ENCODE data around the gene OR4D9.

Gene OR4D9

GRCh38 chr11:59551659-59552521 lies 40.6 kb downstream of the OR4D9 start:
- Histone ChIP-seq H3K9ac (ENCODE audit: low read length) (peak overlapping the region; percentile 53), H3K79me2 (ENCODE audit: control insufficient read depth, insufficient read depth, low read length) (no peaks in the 10 kb centered on the region), H2AK5ac (ENCODE audit: low read length) (no peak overlapping the region), H3K56ac (ENCODE audit: low read length) (peak overlapping the region; percentile 47), H3K23ac (ENCODE audit: low read length) (no peak overlapping the region), H4K5ac (ENCODE audit: low read length) (no peak overlapping the region), H3K27me3 (ENCODE audit: insufficient read depth, low read length, poor library complexity) (no peaks in the 10 kb centered on the region), H3K27ac (ENCODE audit: low read depth, low read length) (no peak overlapping the region), H3K79me1 (ENCODE audit: low read length) (no peaks in the 10 kb centered on the region), H3K4ac (ENCODE audit: low read depth, low read length) (no peak overlapping the region), H3K36me3 (ENCODE audit: control insufficient read depth, insufficient read depth, low read length) (no peaks in the 10 kb centered on the region), H3K4me3 (ENCODE audit: low read length) (peak overlapping the region; percentile 17), H3K4me2 (ENCODE audit: low read length) (peak overlapping the region; percentile 52), H4K8ac (ENCODE audit: low read depth, low read length) (no peak overlapping the region), H3K4me1 (ENCODE audit: control insufficient read depth, low read depth, low read length) (no peaks in the 10 kb centered on the region), H2BK5ac (ENCODE audit: low read length) (no peak overlapping the region), H3K18ac (ENCODE audit: low read length) (no peak overlapping the region), H2BK120ac (ENCODE audit: low read depth, low read length) (no peak overlapping the region), H2BK15ac (replicated peaks; ENCODE audit: low read depth) (no peak overlapping the region)
- no CpG with 5 or more reads among the region's 30 CpGs for WGBS (ENCODE audit: extremely low coverage, insufficient coverage, low lambda C conversion rate)
- DNase-seq = peak; percentile 89

GRCh38 chr11:59552844-59553243 lies 41.5 kb downstream of the OR4D9 start:
- H3K56ac ChIP-seq (ENCODE audit: low read length) = no peak overlapping the region
- H2AK5ac ChIP-seq (ENCODE audit: low read length) = no peak overlapping the region
- H3K23ac ChIP-seq (ENCODE audit: low read length) = no peak overlapping the region
- no peak overlapping the region for H3K4me2 ChIP-seq (ENCODE audit: low read length)
- no peak overlapping the region for H2BK5ac ChIP-seq (ENCODE audit: low read length)
- no peak for DNase-seq
- WGBS (ENCODE audit: extremely low coverage, insufficient coverage, low lambda C conversion rate) = no CpG with 5 or more reads among the region's 2 CpGs
- H4K8ac ChIP-seq (ENCODE audit: low read depth, low read length) = no peak overlapping the region
- H3K4me1 ChIP-seq (ENCODE audit: control insufficient read depth, low read depth, low read length) = no peaks in the 10 kb centered on the region
- H3K79me2 ChIP-seq (ENCODE audit: control insufficient read depth, insufficient read depth, low read length) = no peaks in the 10 kb centered on the region
- no peak overlapping the region for H3K27ac ChIP-seq (ENCODE audit: low read depth, low read length)
- H4K5ac ChIP-seq (ENCODE audit: low read length) = no peak overlapping the region
- no peak overlapping the region for H3K9ac ChIP-seq (ENCODE audit: low read length)
- H3K79me1 ChIP-seq (ENCODE audit: low read length) = no peaks in the 10 kb centered on the region
- H3K27me3 ChIP-seq (ENCODE audit: insufficient read depth, low read length, poor library complexity) = no peaks in the 10 kb centered on the region
- no peak overlapping the region for H2BK120ac ChIP-seq (ENCODE audit: low read depth, low read length)
- H2BK15ac ChIP-seq (replicated peaks; ENCODE audit: low read depth) = no peak overlapping the region
- no peak overlapping the region for H3K18ac ChIP-seq (ENCODE audit: low read length)
- no peak overlapping the region for H3K4ac ChIP-seq (ENCODE audit: low read depth, low read length)
- no peak overlapping the region for H3K4me3 ChIP-seq (ENCODE audit: low read length)
- H3K36me3 ChIP-seq (ENCODE audit: control insufficient read depth, insufficient read depth, low read length) = no peaks in the 10 kb centered on the region

- H3K27me3 ChIP-seq (ENCODE audit: insufficient read depth, low read length, poor library complexity) = no peaks in the 10 kb centered on the region
Observed at GRCh38 chr11:59553323-59553722, 42.0 kb downstream of the OR4D9 start.

GRCh38 chr11:59555601-59556114 lies 44.3 kb downstream of the OR4D9 start:
- no peak overlapping the region for H3K18ac ChIP-seq (ENCODE audit: low read length)
- H2AK5ac ChIP-seq (ENCODE audit: low read length) = no peak overlapping the region
- no peaks in the 10 kb centered on the region for H3K36me3 ChIP-seq (ENCODE audit: control insufficient read depth, insufficient read depth, low read length)
- H2BK5ac ChIP-seq (ENCODE audit: low read length) = no peak overlapping the region
- H4K8ac ChIP-seq (ENCODE audit: low read depth, low read length) = no peak overlapping the region
- H3K4ac ChIP-seq (ENCODE audit: low read depth, low read length) = no peak overlapping the region
- H3K9ac ChIP-seq (ENCODE audit: low read length) = peak overlapping the region; percentile 71
- WGBS (ENCODE audit: extremely low coverage, insufficient coverage, low lambda C conversion rate) = no CpG with 5 or more reads among the region's 17 CpGs
- peak overlapping the region; percentile 82 for H3K56ac ChIP-seq (ENCODE audit: low read length)
- H4K5ac ChIP-seq (ENCODE audit: low read length) = no peak overlapping the region
- no peak overlapping the region for H3K23ac ChIP-seq (ENCODE audit: low read length)
- peak overlapping the region; percentile 88 for H3K4me3 ChIP-seq (ENCODE audit: low read length)
- no peak overlapping the region for H3K27ac ChIP-seq (ENCODE audit: low read depth, low read length)
- no peaks in the 10 kb centered on the region for H3K79me1 ChIP-seq (ENCODE audit: low read length)
- H3K27me3 ChIP-seq (ENCODE audit: insufficient read depth, low read length, poor library complexity) = no peaks in the 10 kb centered on the region
- H2BK120ac ChIP-seq (ENCODE audit: low read depth, low read length) = no peak overlapping the region
- H3K79me2 ChIP-seq (ENCODE audit: control insufficient read depth, insufficient read depth, low read length) = no peaks in the 10 kb centered on the region
- peaks cover 1% of the 10 kb centered on the region for H3K4me1 ChIP-seq (ENCODE audit: control insufficient read depth, low read depth, low read length)
- peak overlapping the region; percentile 78 for H3K4me2 ChIP-seq (ENCODE audit: low read length)
- DNase-seq = no peak
- H2BK15ac ChIP-seq (replicated peaks; ENCODE audit: low read depth) = no peak overlapping the region

More at GRCh38 chr11:59553323-59553722, 42.0 kb downstream of the OR4D9 start:
- Histone ChIP-seq H4K8ac (ENCODE audit: low read depth, low read length) (no peak overlapping the region), H3K27ac (ENCODE audit: low read depth, low read length) (no peak overlapping the region), H3K4me3 (ENCODE audit: low read length) (no peak overlapping the region), H2AK5ac (ENCODE audit: low read length) (no peak overlapping the region), H3K9ac (ENCODE audit: low read length) (no peak overlapping the region), H4K5ac (ENCODE audit: low read length) (no peak overlapping the region), H3K23ac (ENCODE audit: low read length) (no peak overlapping the region), H3K79me2 (ENCODE audit: control insufficient read depth, insufficient read depth, low read length) (no peaks in the 10 kb centered on the region), H2BK5ac (ENCODE audit: low read length) (no peak overlapping the region), H3K4me1 (ENCODE audit: control insufficient read depth, low read depth, low read length) (no peaks in the 10 kb centered on the region), H3K4me2 (ENCODE audit: low read length) (no peak overlapping the region), H3K4ac (ENCODE audit: low read depth, low read length) (no peak overlapping the region), H3K36me3 (ENCODE audit: control insufficient read depth, insufficient read depth, low read length) (no peaks in the 10 kb centered on the region), H3K56ac (ENCODE audit: low read length) (no peak overlapping the region), H2BK120ac (ENCODE audit: low read depth, low read length) (no peak overlapping the region), H3K79me1 (ENCODE audit: low read length) (no peaks in the 10 kb centered on the region), H3K18ac (ENCODE audit: low read length) (no peak overlapping the region), H2BK15ac (replicated peaks; ENCODE audit: low read depth) (no peak overlapping the region)
- no CpG with 5 or more reads among the region's 21 CpGs for WGBS (ENCODE audit: extremely low coverage, insufficient coverage, low lambda C conversion rate)
- DNase-seq = no peak

GRCh38 chr11:59556115-59556916 lies 45.0 kb downstream of the OR4D9 start:
- H3K27ac ChIP-seq (ENCODE audit: low read depth, low read length) = no peak overlapping the region
- no peaks in the 10 kb centered on the region for H3K79me1 ChIP-seq (ENCODE audit: low read length)
- no peak overlapping the region for H2BK120ac ChIP-seq (ENCODE audit: low read depth, low read length)

More at GRCh38 chr11:59556115-59556916, 45.0 kb downstream of the OR4D9 start:
- Histone ChIP-seq H2AK5ac (ENCODE audit: low read length) (no peak overlapping the region), H3K56ac (ENCODE audit: low read length) (peak overlapping the region; percentile 82), H3K4ac (ENCODE audit: low read depth, low read length) (no peak overlapping the region), H2BK5ac (ENCODE audit: low read length) (no peak overlapping the region), H3K79me2 (ENCODE audit: control insufficient read depth, insufficient read depth, low read length) (no peaks in the 10 kb centered on the region), H3K36me3 (ENCODE audit: control insufficient read depth, insufficient read depth, low read length) (no peaks in the 10 kb centered on the region), H3K4me2 (ENCODE audit: low read length) (peak overlapping the region; percentile 78), H3K23ac (ENCODE audit: low read length) (no peak overlapping the region), H3K18ac (ENCODE audit: low read length) (peak overlapping the region; percentile 40), H3K4me1 (ENCODE audit: control insufficient read depth, low read depth, low read length) (peaks cover 4% of the 10 kb centered on the region), H3K9ac (ENCODE audit: low read length) (peak overlapping the region; percentile 71), H2BK15ac (replicated peaks; ENCODE audit: low read depth) (no peak overlapping the region), H4K5ac (ENCODE audit: low read length) (no peak overlapping the region), H4K8ac (ENCODE audit: low read depth, low read length) (no peak overlapping the region), H3K4me3 (ENCODE audit: low read length) (peak overlapping the region; percentile 88), H3K27me3 (ENCODE audit: insufficient read depth, low read length, poor library complexity) (no peaks in the 10 kb centered on the region)
- DNase-seq = peak; percentile 94
- no CpG with 5 or more reads among the region's 30 CpGs for WGBS (ENCODE audit: extremely low coverage, insufficient coverage, low lambda C conversion rate)
